ENCODE measurements around the gene COL5A1.

Gene COL5A1

DNA sequence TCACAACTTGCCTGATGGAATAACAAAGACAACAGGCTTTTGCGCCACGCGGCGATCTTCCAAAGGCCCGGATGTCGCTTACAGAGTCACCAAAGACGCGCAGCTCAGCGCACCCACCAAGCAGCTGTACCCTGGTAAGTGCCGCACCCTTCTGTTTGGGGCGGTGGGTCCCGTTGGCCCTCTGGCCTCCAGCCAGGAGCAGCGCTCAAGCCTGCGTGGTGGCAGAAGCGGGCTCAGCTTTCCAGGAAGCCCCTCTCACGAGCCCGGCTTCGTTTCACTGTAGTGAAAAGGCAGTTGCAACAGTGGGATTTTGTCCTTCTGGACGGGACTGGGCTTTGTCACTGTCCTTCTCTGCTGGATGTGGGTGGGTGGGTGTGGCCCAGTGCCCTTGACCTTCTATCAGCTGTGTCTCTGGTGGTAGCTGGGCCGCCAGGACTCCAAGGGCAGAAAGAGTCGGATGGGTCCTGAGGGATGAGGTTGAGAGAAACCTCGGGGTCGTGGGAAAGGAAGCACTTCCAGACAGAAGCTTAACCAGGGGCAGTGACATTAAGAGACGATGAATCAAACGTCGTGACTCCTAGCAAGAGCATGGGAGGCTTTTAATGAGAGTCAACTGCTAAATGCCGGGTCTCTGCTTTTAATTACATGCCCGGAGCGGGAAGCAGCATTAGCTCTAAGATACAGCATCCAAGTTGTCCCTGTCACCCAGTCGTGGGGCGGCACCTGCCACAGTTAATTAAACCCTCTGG is 49.5 kb downstream of the COL5A1 start:
- no peak overlapping the region for H3K4me3 ChIP-seq (ENCODE audit: control insufficient read depth, low read depth, low read length)
- TF ChIP-seq CTCF (conservative IDR thresholded peaks at IDR 0.05; ENCODE audit: control insufficient read depth, insufficient read depth, low read depth, low read length), result no peak
- peak; percentile 37 for DNase-seq (ENCODE audit: low read depth)

- DNase-seq (ENCODE audit: low read depth), result no peak
- TF ChIP-seq CTCF (conservative IDR thresholded peaks at IDR 0.05; ENCODE audit: control insufficient read depth, insufficient read depth, low read depth, low read length), result no peak
- H3K4me3 ChIP-seq (ENCODE audit: control insufficient read depth, low read depth, low read length), result no peak overlapping the region
Measured at GRCh38 chr9:134691695-134692572, 50.3 kb downstream of the COL5A1 start.

DNA sequence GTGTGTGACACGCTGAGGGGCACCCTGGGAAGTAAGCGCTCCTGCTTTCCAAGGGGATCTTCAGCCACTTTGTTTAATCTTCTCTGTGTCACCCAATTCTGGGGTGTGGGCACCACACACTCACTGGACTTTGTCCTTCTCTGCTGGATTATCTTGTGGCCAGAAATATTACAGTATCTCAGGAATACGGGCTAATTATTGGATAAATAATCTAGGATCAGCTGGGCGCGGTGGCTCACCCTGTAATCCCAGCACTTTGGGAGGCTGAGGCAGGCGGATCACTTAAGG is 50.9 kb downstream of the COL5A1 start:
- DNase-seq (ENCODE audit: low read depth), result no peak
- no peak overlapping the region for H3K4me3 ChIP-seq (ENCODE audit: control insufficient read depth, low read depth, low read length)
- no peak for TF ChIP-seq CTCF (conservative IDR thresholded peaks at IDR 0.05; ENCODE audit: control insufficient read depth, insufficient read depth, low read depth, low read length)

DNA sequence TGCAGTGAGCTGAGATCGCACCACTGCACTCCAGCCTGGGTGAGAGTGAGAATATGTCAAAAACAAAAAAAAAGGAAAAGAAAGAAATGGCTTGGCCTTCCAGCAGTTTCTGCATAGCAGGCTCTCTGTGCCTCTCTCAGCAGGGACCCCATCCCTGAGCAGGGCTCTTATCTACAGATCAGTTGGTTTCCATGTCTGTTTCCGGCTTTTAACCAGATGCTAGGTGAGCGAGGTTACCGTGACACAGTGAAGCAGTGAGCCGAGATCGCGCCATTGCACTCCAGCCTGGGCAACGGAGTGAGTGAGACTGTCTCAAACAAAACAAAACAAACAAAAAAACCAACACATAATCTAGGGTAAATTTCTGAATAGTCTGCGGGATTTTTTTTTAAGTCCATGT is 51.4 kb downstream of the COL5A1 start:
- no peak for TF ChIP-seq CTCF (conservative IDR thresholded peaks at IDR 0.05; ENCODE audit: control insufficient read depth, insufficient read depth, low read depth, low read length)
- H3K4me3 ChIP-seq (ENCODE audit: control insufficient read depth, low read depth, low read length), result no peak overlapping the region
- DNase-seq (ENCODE audit: low read depth), result no peak

GRCh38 chr9:134693641-134694367 is 52.2 kb downstream of the COL5A1 start:
- no peak for DNase-seq (ENCODE audit: low read depth)
- no peak for TF ChIP-seq CTCF (conservative IDR thresholded peaks at IDR 0.05; ENCODE audit: control insufficient read depth, insufficient read depth, low read depth, low read length)
- no peak overlapping the region for H3K4me3 ChIP-seq (ENCODE audit: control insufficient read depth, low read depth, low read length)

DNA sequence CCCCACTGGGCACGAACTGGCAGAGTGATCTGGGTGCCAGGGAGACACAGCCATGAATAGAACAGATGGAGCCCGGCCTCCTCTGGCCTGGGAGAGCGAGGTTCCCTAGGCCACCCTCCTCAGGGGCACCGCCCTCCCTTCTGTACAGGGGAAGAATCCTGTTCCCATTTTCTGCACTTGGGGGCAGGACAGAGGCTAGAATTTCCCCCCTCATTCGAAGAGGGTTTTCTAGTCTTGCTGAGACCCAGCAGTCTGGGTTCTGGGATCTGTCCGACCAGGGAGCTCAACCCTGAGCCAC is 52.7 kb downstream of the COL5A1 start:
- TF ChIP-seq CTCF (conservative IDR thresholded peaks at IDR 0.05; ENCODE audit: control insufficient read depth, insufficient read depth, low read depth, low read length), result no peak
- no peak overlapping the region for H3K4me3 ChIP-seq (ENCODE audit: control insufficient read depth, low read depth, low read length)
- no peak for DNase-seq (ENCODE audit: low read depth)
